GM19463 (cell line): ENCODE measurements around the gene CDH2.

Experiments
- ATAC-seq: cut with Tn5 transposase; IDR thresholded peaks from one replicate; pipeline ENCODE4 v1.9.1; 2021; ENCODE audit warnings: mild to moderate bottlenecking, moderate library complexity; ENCODE audit not compliant: unreplicated experiment

CDH2 gene

GRCh38 chr18:28045176-28045810 lies 131.6 kb downstream of the CDH2 start:
- no peak for ATAC-seq

- no peak for ATAC-seq
Observed at GRCh38 chr18:28044036-28044435, 132.9 kb downstream of the CDH2 start.

- ATAC-seq: no peak
Observed at GRCh38 chr18:28043631-28044030, 133.3 kb downstream of the CDH2 start.

GRCh38 chr18:28041366-28041765 lies 135.6 kb downstream of the CDH2 start:
- no peak for ATAC-seq

- ATAC-seq: no peak
Observed at GRCh38 chr18:28040716-28041115, 136.2 kb downstream of the CDH2 start.

- ATAC-seq: no peak
Observed at GRCh38 chr18:28040211-28040610, 136.7 kb downstream of the CDH2 start.

- ATAC-seq: no peak
Observed at GRCh38 chr18:28039691-28040090, 137.2 kb downstream of the CDH2 start.

- no peak for ATAC-seq
Observed at GRCh38 chr18:28039078-28039477, 137.9 kb downstream of the CDH2 start.

- ATAC-seq: no peak
Observed at GRCh38 chr18:28036488-28036887, 140.4 kb downstream of the CDH2 start.

- no peak for ATAC-seq
Observed at GRCh38 chr18:28034567-28034966, 142.4 kb downstream of the CDH2 start.

- no peak for ATAC-seq
Observed at GRCh38 chr18:28032177-28032576, 144.8 kb downstream of the CDH2 start.

GRCh38 chr18:28030458-28030857 lies 146.5 kb downstream of the CDH2 start:
- no peak for ATAC-seq

- ATAC-seq: no peak
Observed at GRCh38 chr18:28027755-28028154, 149.2 kb downstream of the CDH2 start.

GRCh38 chr18:28019425-28020108 lies 157.4 kb downstream of the CDH2 start:
- ATAC-seq: no peak

GRCh38 chr18:28018351-28018750 lies 158.6 kb downstream of the CDH2 start:
- ATAC-seq: no peak

- ATAC-seq: no peak
Observed at GRCh38 chr18:28015671-28016070, 161.3 kb downstream of the CDH2 start.

- no peak for ATAC-seq
Observed at GRCh38 chr18:28013066-28013465, 163.9 kb downstream of the CDH2 start.

GRCh38 chr18:28012336-28012735 lies 164.6 kb downstream of the CDH2 start:
- ATAC-seq: no peak

- no peak for ATAC-seq
Observed at GRCh38 chr18:28009589-28009988, 167.3 kb downstream of the CDH2 start.

GRCh38 chr18:28007841-28008240 lies 169.1 kb downstream of the CDH2 start:
- no peak for ATAC-seq

- no peak for ATAC-seq
Observed at GRCh38 chr18:28005164-28005563, 171.8 kb downstream of the CDH2 start.

GRCh38 chr18:28004606-28005005 lies 172.3 kb downstream of the CDH2 start:
- no peak for ATAC-seq

GRCh38 chr18:28003451-28003850 lies 173.5 kb downstream of the CDH2 start:
- no peak for ATAC-seq
